Stimulated activated CD4-positive, alpha-beta T cell treated with anti-CD3 and anti-CD28 coated beads, Interleukin-15, amount 100 ng/mL, for 1 hour (primary cell): ENCODE results near the gene SEPHS1.
"Not testable (repeated sequence)": the region's sequence is repeated elsewhere in the genome, so short reads cannot be mapped to it uniquely, and the experiment has no call there.

Source experiments
- DNase-seq, 2 donors: peaks; one replicate each; pipeline ENCODE4 v3.0.0-alpha.2; 2020; ENCODE audit warnings: low read depth in 1 of 2, low spot score in 1 of 2

The SEPHS1 gene

GRCh38 chr10:13348216-13349017, at the start of gene SEPHS1:
SEPHS1 (minus strand) TSS chr10:13348293; CDS start chr10:13344950, 3,343 bp downstream.
- peak; percentile 53 to 78 for DNase-seq

- DNase-seq = no peak
Observed at GRCh38 chr10:13397052-13397451, 49.0 kb upstream of the SEPHS1 start.

- no peak for DNase-seq
Observed at GRCh38 chr10:13396369-13396768, 48.3 kb upstream of the SEPHS1 start.

- no peak for DNase-seq
Observed at GRCh38 chr10:13395540-13395939, 47.4 kb upstream of the SEPHS1 start.

GRCh38 chr10:13393640-13394039, 45.5 kb upstream of the SEPHS1 start:
- no peak for DNase-seq

GRCh38 chr10:13392701-13393100, 44.6 kb upstream of the SEPHS1 start:
- DNase-seq = no peak

- no peak for DNase-seq
Observed at GRCh38 chr10:13390604-13391522, 42.8 kb upstream of the SEPHS1 start.

- DNase-seq = no peak
Observed at GRCh38 chr10:13388478-13389230, 40.6 kb upstream of the SEPHS1 start.

- DNase-seq = no peak
Observed at GRCh38 chr10:13386021-13386420, 37.9 kb upstream of the SEPHS1 start.

- no peak for DNase-seq
Observed at GRCh38 chr10:13383399-13383761, 35.3 kb upstream of the SEPHS1 start.

- no peak for DNase-seq
Observed at GRCh38 chr10:13382703-13383398, 34.8 kb upstream of the SEPHS1 start.

- DNase-seq = not testable (repeated sequence)
Observed at GRCh38 chr10:13379061-13379460, 31.0 kb upstream of the SEPHS1 start.

- DNase-seq = no peak
Observed at GRCh38 chr10:13376746-13377145, 28.7 kb upstream of the SEPHS1 start.

- DNase-seq = no peak
Observed at GRCh38 chr10:13376297-13376696, 28.2 kb upstream of the SEPHS1 start.

GRCh38 chr10:13375791-13376190, 27.7 kb upstream of the SEPHS1 start:
- DNase-seq = no peak

- no peak for DNase-seq
Observed at GRCh38 chr10:13373644-13374043, 25.6 kb upstream of the SEPHS1 start.

GRCh38 chr10:13372524-13372923, 24.4 kb upstream of the SEPHS1 start:
- DNase-seq = no peak

- DNase-seq = no peak
Observed at GRCh38 chr10:13371897-13372470, 23.9 kb upstream of the SEPHS1 start.

GRCh38 chr10:13366891-13367290, 18.8 kb upstream of the SEPHS1 start:
- no peak for DNase-seq

GRCh38 chr10:13365831-13366230, 17.7 kb upstream of the SEPHS1 start:
- no peak for DNase-seq
